ENCODE measurements around the gene S100A7.
A peak's percentile ranks its signal among the peaks of the same experiment; 100 is the strongest.
"Not testable (repeated sequence)": the region's sequence is repeated elsewhere in the genome, so short reads cannot be mapped to it uniquely, and the experiment has no call there.

The S100A7 gene

DNA sequence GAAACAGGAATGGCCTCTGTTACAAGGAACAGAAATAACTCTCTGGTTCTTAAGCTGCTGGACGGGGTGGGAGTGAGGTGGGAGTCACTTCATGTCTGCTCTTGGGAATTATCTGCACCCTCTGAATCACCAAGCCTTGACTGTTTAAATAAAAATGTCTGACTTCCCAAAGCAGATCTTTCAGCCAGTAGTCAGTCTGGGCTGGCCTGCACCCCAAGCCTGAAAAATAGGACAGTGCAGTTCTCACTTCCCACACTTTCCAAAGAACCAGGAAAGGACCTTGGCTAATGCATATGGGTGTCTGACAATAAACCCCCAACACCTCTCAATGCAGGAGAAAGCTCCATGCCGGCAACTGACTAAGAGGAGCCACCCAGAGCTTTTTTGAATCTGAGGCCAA lies 796 bp downstream of the S100A7 start:
- ATAC-seq (ENCODE audit: low read depth) (no peak), DNase-seq (ENCODE audit: low spot score) (no peak)
- no peaks in the 10 kb centered on the region for H3K9me3 ChIP-seq (ENCODE audit: severe bottlenecking)

DNA sequence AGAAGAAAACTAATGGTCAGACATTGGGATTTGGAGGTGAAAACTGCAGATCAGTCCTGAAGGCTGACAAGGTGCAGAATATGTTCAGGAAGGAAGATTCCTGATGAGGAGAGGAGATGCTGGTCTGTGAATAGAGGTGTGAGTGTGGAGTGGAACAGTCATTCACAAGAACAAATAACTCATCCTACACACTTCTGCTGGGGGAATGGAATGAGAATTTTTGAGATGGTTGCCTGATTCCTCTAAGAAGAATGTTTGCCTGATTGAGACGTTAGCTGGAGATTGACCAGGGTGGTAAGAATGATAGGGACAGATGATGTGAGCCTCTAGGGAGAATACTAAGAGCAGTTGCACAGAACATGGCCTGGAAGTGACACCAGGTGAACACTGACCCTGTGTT lies 4.1 kb downstream of the S100A7 start:
- no peaks in the 10 kb centered on the region for H3K9me3 ChIP-seq (ENCODE audit: severe bottlenecking)
- ATAC-seq (ENCODE audit: low read depth) (no peak), DNase-seq (ENCODE audit: low spot score) (no peak)
- H3K27ac ChIP-seq (ENCODE audit: poor library complexity, severe bottlenecking) = no peak overlapping the region
- no peak overlapping the region for H3K4me3 ChIP-seq (ENCODE audit: severe bottlenecking)
- peaks cover 3% of the 10 kb centered on the region for H3K27me3 ChIP-seq (ENCODE audit: insufficient read depth, poor library complexity, severe bottlenecking)
- no peaks in the 10 kb centered on the region for H3K4me1 ChIP-seq (ENCODE audit: insufficient read depth, poor library complexity, severe bottlenecking)
- no peaks in the 10 kb centered on the region for H3K36me3 ChIP-seq (ENCODE audit: low read depth)
- TF ChIP-seq, protein P1, sequence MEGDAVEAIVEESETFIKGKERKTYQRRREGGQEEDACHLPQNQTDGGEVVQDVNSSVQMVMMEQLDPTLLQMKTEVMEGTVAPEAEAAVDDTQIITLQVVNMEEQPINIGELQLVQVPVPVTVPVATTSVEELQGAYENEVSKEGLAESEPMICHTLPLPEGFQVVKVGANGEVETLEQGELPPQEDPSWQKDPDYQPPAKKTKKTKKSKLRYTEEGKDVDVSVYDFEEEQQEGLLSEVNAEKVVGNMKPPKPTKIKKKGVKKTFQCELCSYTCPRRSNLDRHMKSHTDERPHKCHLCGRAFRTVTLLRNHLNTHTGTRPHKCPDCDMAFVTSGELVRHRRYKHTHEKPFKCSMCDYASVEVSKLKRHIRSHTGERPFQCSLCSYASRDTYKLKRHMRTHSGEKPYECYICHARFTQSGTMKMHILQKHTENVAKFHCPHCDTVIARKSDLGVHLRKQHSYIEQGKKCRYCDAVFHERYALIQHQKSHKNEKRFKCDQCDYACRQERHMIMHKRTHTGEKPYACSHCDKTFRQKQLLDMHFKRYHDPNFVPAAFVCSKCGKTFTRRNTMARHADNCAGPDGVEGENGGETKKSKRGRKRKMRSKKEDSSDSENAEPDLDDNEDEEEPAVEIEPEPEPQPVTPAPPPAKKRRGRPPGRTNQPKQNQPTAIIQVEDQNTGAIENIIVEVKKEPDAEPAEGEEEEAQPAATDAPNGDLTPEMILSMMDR (IDR thresholded peaks at IDR 0.05; ENCODE audit: poor library complexity, severe bottlenecking) = no peak

More for the DNA sequence above, 796 bp downstream of the S100A7 start:
- Histone ChIP-seq H3K27ac (ENCODE audit: poor library complexity, severe bottlenecking) (no peak overlapping the region), H3K36me3 (ENCODE audit: low read depth) (no peaks in the 10 kb centered on the region), H3K4me1 (ENCODE audit: insufficient read depth, poor library complexity, severe bottlenecking) (no peaks in the 10 kb centered on the region), H3K4me3 (ENCODE audit: severe bottlenecking) (no peak overlapping the region), H3K27me3 (ENCODE audit: insufficient read depth, poor library complexity, severe bottlenecking) (no peaks in the 10 kb centered on the region)
- TF ChIP-seq, protein P1 (IDR thresholded peaks at IDR 0.05; ENCODE audit: poor library complexity, severe bottlenecking) = no peak

DNA sequence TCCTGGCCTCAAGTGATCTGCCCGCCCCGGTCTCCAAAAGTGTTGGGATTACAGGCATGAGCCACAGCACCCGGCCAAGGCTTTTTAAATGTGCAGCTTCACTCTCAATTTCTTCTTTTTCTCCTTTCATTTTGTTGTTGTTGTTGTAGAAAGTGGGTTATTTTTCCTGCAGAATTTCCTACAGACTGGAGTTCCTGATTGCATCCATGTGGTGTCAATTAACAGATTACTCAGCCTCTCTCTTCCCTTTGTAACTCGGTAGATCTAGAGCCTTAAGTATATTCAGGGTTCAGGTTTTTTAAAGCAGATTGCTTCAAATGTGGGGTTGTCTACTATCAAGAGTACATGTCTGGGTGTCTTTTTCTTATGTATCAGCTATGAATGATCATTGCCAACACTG lies 11.6 kb downstream of the S100A7 start:
- H3K27me3 ChIP-seq (ENCODE audit: insufficient read depth, poor library complexity, severe bottlenecking); ATAC-seq (ENCODE audit: low read depth); H3K9me3 ChIP-seq (ENCODE audit: severe bottlenecking); H3K4me1 ChIP-seq (ENCODE audit: insufficient read depth, poor library complexity, severe bottlenecking); H3K4me3 ChIP-seq (ENCODE audit: severe bottlenecking); H3K36me3 ChIP-seq (ENCODE audit: low read depth); H3K27ac ChIP-seq (ENCODE audit: poor library complexity, severe bottlenecking); DNase-seq (ENCODE audit: low spot score): not testable (repeated sequence)

DNA sequence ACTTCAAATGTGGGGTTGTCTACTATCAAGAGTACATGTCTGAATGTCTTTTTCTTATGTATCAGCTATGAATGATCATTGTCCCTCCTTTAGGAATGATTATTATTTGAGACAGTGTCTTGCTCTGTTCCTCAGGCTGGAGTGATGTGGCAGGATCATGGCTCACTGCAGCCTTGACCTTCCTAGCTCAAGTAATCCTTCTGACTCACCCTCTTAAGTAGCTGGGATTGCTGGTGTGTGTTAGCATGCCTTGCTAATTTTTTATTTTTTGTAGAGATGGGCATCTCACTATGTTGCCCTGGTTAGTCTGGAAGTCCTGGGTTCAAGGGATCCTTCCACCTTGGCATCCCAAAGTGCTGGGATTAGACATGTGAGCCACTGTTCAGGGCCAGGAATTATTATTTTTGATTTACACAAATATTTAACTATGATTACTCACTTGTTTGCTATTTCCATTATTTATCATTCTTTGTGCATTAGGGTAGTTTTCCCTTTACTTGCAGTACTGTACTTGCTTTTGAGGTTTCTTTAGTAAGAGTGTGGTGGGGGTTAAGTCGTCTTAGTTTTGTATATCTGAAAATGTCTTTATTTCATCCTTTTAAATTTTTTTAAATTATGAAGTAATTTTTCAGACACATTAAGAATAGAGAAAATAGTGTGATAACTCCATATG lies 12.8 kb downstream of the S100A7 start:
- H3K9me3 ChIP-seq (ENCODE audit: severe bottlenecking) = no peaks in the 10 kb centered on the region
- no peak overlapping the region for H3K4me3 ChIP-seq (ENCODE audit: severe bottlenecking)
- no peaks in the 10 kb centered on the region for H3K36me3 ChIP-seq (ENCODE audit: low read depth)
- H3K27me3 ChIP-seq (ENCODE audit: insufficient read depth, poor library complexity, severe bottlenecking) = peaks cover 3% of the 10 kb centered on the region
- H3K4me1 ChIP-seq (ENCODE audit: insufficient read depth, poor library complexity, severe bottlenecking) = peaks cover 7% of the 10 kb centered on the region
- DNase-seq (ENCODE audit: low spot score) (no peak), ATAC-seq (ENCODE audit: low read depth) (peak; percentile 94)
- TF ChIP-seq, protein P1 (IDR thresholded peaks at IDR 0.05; ENCODE audit: poor library complexity, severe bottlenecking) = no peak
- H3K27ac ChIP-seq (ENCODE audit: poor library complexity, severe bottlenecking) = no peak overlapping the region

DNA sequence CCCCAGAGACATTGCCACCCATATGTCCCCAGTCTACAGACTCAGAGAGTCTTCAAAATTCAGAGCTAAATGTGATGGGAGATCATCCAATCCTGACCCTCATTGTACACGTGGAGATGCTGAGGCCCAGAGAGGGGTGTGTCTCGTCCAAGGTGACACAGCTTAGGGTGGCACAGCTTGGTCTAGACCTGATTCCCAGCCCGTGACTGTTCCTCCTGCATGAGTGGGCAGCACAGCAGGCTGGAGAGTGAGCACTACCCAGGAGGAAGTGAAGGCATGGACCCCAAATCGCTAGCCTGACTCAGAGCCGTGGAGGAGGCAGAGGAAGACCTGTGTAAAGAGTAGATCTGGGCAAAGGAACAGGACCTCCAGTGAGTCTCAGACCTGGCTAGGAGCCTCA lies 16.4 kb downstream of the S100A7 start:
- Histone ChIP-seq H3K27me3 (ENCODE audit: insufficient read depth, poor library complexity, severe bottlenecking) (no peaks in the 10 kb centered on the region), H3K9me3 (ENCODE audit: severe bottlenecking) (no peaks in the 10 kb centered on the region)
- no peak for ATAC-seq (ENCODE audit: low read depth)

More for the DNA sequence above, 16.4 kb downstream of the S100A7 start:
- Histone ChIP-seq H3K36me3 (ENCODE audit: low read depth) (no peaks in the 10 kb centered on the region), H3K4me1 (ENCODE audit: insufficient read depth, poor library complexity, severe bottlenecking) (peaks cover 7% of the 10 kb centered on the region), H3K27ac (ENCODE audit: poor library complexity, severe bottlenecking) (no peak overlapping the region), H3K4me3 (ENCODE audit: severe bottlenecking) (no peak overlapping the region)
- DNase-seq (ENCODE audit: low spot score) = no peak
- TF ChIP-seq, protein P1 (IDR thresholded peaks at IDR 0.05; ENCODE audit: poor library complexity, severe bottlenecking) = no peak

Measured in RWPE2 (cell line).